K562 treated with DMSO at 1 percent for 48 hours (cell line): Measurements from ENCODE around the gene CTF1. TPM values are rescaled to one million over a fixed set of nuclear protein-coding genes. Genes with fewer than 3 reads are reported as not detected.

Experiments
- total RNA-seq: library from RNA; unstranded; fragments of 300-600 nt; gene quantifications from 2 replicates; pipeline ENCODE4 v1.2.3, GENCODE V29; 2022; ENCODE audit warnings: low replicate concordance; ENCODE audit errors: extremely low read depth

Gene CTF1
- total RNA-seq: not detected in 2 replicates

GRCh38 chr16:30896261-30896888, at the start of gene CTF1:
Gene CTF1 (plus strand): TSS chr16:30896614. CDS start chr16:30896644, 30 bp downstream.

GRCh38 chr16:30893744-30894539, 2.5 kb upstream of the CTF1 start, which contains the start of gene BCL7C:
Gene BCL7C (minus strand): TSS chr16:30894077. CDS start chr16:30893944, 133 bp downstream.

GRCh38 chr16:30923554-30924075, 27.2 kb downstream of the CTF1 start, which contains the start of gene FBXL19:
Gene FBXL19 (plus strand): TSS chr16:30923572. CDS start chr16:30925755, 2,183 bp downstream.

GRCh38 chr16:30948667-30949649, 52.5 kb downstream of the CTF1 start, which contains the start of gene ORAI3:
Gene ORAI3 (plus strand): TSS chr16:30949068. CDS start chr16:30949290, 222 bp downstream.

Other genes starting within 250 kb of the CTF1 start
- gene PRR14, start 245.7 kb upstream of the CTF1 start, total RNA-seq: not detected in 2 replicates
- gene FBRS, start 238.2 kb upstream of the CTF1 start, total RNA-seq: not detected in 2 replicates
- not detected in 2 replicates for gene SRCAP, start 197.4 kb upstream of the CTF1 start, total RNA-seq
- not detected in 2 replicates for gene PHKG2, start 148.2 kb upstream of the CTF1 start, total RNA-seq
- not detected in 2 replicates for gene CFAP119, start 134.6 kb upstream of the CTF1 start, total RNA-seq
- gene RNF40, start 134.3 kb upstream of the CTF1 start, total RNA-seq: not detected in 2 replicates
- not detected in 2 replicates for gene ZNF629, start 109.4 kb upstream of the CTF1 start, total RNA-seq
- gene BCL7C, start 2.5 kb upstream of the CTF1 start, total RNA-seq: not detected in 2 replicates
- gene FBXL19, start 27.0 kb downstream of the CTF1 start, total RNA-seq: not detected in 2 replicates
- not detected in 2 replicates for gene ORAI3, start 52.5 kb downstream of the CTF1 start, total RNA-seq
- gene SETD1A, start 61.1 kb downstream of the CTF1 start, total RNA-seq: not detected in 2 replicates
- not detected in 2 replicates for gene HSD3B7, start 88.6 kb downstream of the CTF1 start, total RNA-seq
- not detected in 2 replicates for gene STX1B, start 114.0 kb downstream of the CTF1 start, total RNA-seq
- not detected in 2 replicates for gene STX4, start 136.9 kb downstream of the CTF1 start, total RNA-seq
- not detected in 2 replicates for gene ZNF668, start 177.6 kb downstream of the CTF1 start, total RNA-seq
- gene ZNF646, start 177.8 kb downstream of the CTF1 start, total RNA-seq: not detected in 2 replicates
- gene PRSS53, start 192.3 kb downstream of the CTF1 start, total RNA-seq: not detected in 2 replicates
- gene VKORC1, start 198.2 kb downstream of the CTF1 start, total RNA-seq: not detected in 2 replicates
- not detected in 2 replicates for gene BCKDK, start 211.8 kb downstream of the CTF1 start, total RNA-seq
- gene KAT8, start 221.1 kb downstream of the CTF1 start, total RNA-seq: not detected in 2 replicates
- not detected in 2 replicates for gene PRSS8, start 239.1 kb downstream of the CTF1 start, total RNA-seq